ENCODE data around the gene MBD3.
"Not testable (repeated sequence)": the region's sequence is repeated elsewhere in the genome, so short reads cannot be mapped to it uniquely, and the experiment has no call there.

The MBD3 gene

DNA sequence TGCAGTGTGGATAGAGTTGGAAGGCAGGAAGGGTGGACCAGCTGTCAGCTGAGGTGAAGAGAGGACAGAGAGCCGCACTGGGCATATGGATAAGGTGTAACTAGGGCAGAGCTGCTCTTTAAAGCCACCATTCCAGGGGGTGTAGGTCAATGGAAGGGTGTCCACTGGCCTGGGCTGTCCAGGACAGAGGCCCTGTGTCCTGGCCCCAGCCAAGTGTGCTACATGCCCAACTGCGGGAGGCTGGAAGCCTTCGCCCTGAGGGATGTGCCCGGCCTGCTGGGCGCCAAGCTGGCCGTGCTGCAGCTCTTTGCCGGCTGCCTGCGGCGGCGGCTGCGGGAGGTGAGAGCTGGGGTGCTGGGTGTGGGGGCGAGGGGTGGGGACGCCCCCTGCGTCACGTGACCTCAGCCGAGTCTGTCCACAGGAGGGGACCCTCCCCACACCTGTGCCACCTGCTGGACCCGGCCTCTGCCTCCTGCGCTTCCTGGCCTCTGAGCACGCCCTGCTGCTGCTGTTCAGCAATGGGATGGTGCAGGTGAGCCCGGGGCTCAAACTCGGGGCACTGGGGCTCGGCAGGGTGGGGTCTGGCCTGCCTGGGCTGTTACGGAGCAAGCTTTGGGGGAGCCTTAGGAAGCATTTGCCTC, 59.0 kb downstream of the MBD3 start:
- DNase-seq = no peak

DNA sequence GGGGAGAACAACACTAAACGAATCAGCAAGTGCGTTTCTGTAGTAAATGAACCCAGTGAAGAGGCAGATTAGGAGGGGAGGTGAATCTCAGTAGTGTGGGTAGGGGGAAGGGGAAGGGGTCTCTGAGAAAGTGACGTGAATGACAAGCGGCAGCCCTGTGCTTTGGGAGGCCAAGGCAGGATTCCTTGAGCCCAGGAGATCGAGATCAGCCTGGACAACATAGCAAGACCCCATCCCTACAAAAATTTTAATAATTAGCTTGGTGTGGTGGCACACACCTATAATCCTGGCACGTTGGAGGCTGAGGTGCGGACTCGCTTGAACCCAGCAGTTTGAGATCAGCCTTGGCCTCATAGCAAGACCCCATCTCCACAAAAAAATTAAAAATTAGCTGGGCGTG, 60.7 kb downstream of the MBD3 start:
- DNase-seq = no peak

DNA sequence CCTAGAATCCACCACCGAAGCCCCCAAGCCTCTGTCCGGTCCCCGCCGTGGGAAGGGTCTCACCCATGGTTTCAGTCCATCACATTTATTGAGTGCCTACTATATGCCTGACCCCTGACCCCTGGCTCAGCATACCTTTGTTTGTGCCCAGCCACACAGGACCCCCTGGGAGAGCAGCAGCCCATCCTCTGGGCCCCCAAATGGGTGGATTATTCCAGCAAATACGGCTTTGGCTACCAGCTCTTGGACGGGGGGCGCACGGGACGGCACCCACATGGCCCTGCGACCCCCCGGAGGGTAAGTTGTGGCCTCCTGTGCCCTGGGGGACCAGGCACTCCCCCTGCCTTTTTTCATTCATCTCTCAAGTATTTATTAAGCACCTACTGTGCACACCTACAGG, 61.1 kb downstream of the MBD3 start:
- no peak for DNase-seq

DNA sequence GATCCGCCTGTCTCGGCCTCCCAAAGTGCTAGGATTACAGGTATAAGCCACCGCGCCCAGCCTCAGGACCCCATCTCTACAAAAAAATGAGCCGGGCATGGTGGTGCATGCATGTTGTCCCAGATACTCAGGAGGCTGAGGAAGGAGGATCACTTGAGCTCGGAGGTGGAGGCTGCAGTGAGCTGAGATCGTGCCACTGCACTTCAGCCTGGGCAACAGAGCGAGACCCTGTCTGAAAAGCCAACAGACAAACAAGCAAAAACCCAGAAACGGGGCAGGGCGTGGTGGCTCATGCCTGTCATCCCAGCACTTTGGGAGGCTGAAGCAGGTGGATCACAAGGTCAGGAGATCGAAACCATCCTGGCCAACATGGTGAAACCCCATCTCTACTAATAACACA, 61.8 kb downstream of the MBD3 start:
- DNase-seq = not testable (repeated sequence)

DNA sequence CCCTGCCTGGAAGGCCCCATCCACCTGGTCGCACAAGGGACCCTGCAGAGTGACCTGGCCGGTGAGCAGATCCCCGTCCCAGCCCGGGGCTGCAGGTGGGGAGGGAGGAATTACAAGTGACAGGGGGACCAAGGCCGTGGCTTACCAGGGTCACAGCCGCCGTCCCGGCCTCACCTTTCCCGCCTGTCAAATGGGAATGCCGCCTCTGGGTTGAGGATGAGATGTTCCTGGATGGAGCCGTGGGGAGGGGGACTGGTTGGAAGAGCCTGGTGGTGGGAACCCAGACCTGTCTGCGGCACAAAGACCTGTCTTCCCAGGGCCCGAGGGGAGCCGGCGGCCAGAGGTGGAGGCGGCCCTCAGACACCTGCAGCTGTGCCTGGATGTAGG, 63.2 kb downstream of the MBD3 start:
- DNase-seq = no peak

DNA sequence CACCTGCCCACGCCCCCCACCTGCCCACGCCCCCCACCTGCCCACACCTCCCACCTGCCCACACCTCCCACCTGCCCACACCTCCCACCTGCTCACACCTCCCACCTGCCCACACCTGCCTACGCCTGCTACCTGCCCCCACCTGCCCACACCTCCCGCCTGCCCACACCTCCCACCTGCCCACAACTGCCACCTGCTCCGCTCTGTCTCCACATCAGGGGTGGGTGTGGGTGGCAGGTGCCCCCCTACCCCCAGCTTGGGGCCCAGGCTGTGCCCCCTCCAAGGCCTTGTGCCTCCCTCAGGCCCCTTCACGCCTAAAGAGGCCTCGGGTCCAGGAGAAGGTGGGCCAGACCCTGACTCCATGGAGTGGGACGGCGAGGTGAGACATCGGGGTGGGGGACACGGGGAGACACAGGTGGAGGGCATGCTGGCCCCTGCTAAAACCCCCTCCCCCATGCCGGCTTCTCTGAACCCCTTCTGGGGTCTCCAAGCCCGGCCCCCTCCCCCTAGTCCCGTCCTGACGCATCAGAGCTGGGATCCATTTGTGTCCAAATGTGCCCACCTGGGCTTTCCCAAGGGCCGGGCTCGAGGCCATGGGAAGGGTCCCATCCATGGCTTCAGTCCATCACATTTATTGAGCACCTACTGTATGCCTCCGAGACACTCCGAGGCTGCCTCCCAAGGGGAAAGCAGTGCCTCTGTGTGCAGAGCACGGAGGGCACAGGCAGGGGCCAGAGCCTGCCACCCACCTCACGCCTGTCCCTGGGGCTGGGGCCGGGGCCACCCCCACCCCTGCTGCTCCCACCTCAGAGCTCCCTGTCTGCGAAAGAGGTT, 63.9 kb downstream of the MBD3 start:
- DNase-seq = no peak

DNA sequence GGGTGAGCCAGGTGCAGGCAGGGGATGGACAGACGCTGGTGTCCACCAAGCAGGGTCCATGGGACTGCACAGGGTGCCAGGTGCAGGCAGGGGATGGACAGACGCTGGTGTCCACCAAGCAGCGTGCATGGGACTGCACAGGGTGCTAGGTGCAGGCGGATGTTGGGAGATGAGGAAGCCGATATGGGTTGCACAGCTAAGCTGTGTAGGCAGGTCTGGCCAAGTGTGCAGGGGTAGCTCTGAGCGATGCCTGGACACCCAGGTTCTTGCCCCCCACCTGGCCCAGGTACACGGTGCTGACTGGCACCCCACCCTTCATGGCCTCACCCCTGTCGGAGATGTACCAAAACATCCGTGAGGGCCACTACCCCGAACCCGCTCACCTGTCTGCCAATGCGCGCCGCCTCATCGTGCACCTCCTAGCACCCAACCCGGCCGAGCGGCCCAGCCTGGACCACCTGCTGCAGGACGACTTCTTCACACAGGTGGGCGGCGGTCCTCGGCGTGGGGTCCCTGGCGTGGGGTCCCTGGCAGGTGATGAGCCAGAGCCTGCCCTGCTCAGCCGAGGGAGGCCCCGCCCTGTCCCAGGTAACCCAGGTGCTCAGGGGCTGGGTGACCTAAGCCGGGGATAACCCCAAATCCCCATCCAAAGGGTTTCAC, 64.9 kb downstream of the MBD3 start:
- no peak for DNase-seq

DNA sequence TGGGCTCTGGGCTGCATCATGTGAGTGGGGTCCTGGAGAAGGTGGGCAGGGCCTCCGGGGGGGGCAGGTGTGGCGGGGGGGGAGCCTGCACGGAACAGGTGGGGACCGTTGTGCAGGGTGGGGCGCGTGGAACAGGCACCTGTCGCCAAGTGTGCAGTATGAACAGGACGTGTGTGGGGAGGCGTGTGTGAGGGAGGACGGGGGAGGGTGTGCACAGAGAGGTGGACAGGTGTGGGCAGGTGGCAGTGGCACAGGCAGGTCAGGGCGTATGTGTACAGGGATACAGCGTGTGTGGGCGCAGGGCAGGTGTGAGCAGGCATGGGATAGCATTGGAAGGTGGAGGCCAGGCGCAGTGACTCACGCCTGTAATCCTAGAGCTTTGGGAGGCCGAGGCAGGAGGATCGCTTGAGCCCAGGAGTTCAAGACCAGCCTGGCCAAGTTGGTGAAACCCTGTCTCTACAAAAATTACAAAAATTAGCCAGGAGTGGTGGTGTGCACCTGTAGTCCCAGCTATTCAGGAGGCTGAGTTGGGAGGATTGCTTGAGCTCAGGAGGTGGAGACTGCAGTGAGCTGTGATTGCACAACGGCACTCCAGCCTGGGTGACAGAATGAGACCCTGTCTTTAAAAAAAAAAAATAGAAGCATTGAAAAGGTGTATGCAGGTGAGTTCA, 65.6 kb downstream of the MBD3 start:
- DNase-seq = no peak

DNA sequence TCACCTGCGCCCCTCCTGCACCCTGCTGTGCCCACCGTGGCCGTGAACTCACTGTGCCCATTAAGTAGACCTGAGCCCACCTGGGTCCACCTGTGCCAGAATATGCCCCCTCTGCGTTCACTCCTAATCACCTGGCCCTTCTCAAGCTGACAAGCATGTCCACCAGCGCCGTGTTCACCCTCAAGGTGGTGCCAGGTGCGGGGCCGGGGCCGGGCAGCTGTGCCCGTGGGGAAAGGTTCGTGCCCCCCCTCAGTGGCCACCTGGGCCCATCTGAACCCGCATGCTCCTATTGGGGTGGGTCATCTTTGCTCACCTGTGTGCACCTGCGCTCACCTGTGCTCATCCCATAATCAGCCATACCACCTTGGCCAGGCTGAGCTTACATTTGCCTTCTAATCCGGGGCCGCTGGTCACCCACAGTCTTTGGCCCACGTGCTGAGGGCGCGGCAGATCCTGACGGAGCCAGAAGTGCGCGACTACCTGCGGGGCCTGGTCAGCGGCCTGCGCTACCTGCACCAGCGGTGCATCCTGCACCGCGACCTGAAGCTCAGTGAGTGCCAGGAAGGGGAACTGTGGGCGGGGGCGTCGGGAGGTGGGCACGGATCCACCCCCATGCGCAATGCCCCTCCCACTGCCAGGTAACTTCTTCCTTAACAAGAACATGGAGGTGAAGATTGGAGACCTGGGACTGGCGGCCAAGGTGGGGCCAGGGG, 66.4 kb downstream of the MBD3 start:
- DNase-seq = no peak

DNA sequence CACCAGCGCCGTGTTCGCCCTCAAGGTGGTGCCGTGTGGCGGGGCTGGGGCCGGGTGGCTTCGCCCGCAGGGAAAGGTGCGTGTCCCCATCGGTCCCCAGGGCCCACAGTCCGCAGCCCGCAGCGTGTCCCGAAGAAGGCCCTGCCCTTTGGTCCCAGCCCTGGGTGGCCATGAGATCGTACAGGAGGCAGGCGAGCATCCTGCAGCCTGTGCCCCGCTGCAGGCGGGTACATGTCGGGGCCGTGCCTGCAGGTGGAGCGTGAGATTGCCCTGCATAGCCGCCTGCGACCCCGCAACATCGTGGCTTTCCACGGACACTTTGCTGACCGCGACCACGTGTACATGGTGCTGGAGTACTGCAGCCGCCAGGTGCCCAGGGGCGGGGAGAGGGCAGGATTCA, 67.3 kb downstream of the MBD3 start:
- no peak for DNase-seq

DNA sequence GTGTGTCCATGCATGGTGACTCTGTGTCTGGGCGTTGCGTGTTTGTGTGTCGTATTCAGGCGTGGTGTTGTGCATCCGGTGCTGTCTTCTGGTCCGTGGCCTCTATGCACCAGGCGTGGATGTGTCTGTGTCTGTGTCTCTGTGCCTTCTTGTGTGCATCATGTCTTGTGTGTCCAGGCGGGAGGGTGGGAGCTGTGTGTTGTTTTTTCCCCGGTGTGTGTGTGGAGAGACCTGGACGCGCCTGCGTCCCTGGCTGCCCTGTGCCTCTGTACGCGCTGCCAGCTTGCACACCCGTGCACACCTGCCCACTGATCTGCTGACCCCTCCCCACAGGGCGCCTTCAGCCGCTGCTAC, 67.7 kb downstream of the MBD3 start:
- DNase-seq = no peak

DNA sequence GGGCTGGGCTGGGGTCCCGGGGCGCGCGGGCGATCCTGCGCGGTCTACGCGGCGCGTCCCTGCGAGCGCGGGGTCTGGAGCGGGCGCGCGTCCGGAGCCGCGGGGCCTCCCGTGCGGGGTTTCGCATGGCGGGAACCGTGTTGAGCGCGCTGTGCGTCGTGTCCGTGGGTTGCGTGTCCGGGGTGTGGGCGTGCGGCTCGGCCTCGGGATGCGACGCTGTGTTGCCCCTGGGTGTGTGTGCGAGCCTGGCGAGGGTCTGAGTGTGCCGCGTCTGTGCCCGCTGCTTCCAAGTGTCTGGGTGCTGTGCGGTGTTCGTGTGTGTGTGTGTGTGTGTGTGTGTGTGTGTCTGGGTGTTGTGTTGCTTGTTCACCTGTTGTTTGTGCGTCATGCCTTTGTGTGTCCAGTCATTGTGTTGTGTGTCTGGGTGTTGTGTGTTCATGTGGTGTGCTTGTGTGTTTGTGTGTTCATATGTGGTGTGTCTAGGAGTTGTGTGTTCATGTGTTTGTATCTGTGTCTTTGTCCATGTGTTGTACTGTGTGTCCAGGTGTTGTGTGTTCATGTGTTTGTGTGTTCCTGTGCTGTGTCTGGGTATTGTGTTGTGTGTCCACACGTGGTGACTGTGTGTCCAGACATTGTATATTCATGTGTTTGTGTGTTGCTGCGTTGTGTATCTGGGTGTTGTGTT, 68.2 kb downstream of the MBD3 start:
- DNase-seq = no peak
